ENCODE results near the gene AKAP6. TPM values are rescaled to one million over a fixed set of nuclear protein-coding genes. Genes with fewer than 3 reads are reported as not detected.

AKAP6 gene
- total and polyA plus RNA-seq, 4 donors = 0.42 to 3.2 (median 1.7) TPM

DNA sequence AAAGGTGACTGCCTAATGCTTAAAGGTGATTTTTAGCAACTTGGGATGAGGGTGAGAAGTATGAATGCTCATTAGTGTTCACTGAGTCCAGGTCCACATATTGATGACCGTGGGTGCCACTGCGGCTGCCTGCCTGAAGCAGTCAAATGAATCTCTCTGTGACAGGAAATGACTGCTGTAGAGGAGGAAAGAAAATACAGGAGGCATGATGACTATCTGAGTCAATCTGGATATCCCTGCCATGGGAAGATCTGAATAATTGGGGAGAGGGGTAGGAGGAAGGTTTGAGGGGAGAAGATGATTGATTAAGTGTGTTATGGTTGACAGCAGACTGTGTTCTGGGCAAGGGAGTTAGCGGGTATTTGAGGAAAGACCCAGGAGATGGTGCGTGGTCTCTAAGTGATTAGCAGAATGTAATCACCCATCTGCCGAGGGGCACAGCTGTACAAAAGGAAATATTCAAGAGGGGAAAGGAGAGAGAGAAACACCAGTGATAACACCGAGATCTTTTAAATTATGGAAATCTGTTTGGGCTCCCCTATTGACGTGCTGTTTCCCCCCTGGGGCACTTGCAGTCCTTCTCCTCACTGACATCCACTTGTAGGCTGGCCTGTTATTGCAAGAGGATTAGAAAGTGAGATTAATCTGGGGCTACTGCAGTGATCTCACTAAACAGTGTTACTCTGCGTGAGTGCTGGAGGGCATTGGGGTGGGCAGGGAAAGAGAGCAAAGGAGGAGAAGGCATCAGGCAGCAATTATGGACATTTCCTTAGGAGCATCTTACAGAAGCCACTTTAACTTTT, 97.7 kb downstream of the AKAP6 start:
- no peaks in the 10 kb centered on the region for H3K27me3 ChIP-seq (ENCODE audit: control insufficient read depth in 4 of 4, insufficient read depth in 4 of 4, low read length in 3 of 4)
- no peak for DNase-seq (ENCODE audit: low spot score)
- no peak overlapping the region for H3K4me3 ChIP-seq (ENCODE audit: low read depth in 1 of 3, low read length in 3 of 3)
- TF ChIP-seq, protein P1, sequence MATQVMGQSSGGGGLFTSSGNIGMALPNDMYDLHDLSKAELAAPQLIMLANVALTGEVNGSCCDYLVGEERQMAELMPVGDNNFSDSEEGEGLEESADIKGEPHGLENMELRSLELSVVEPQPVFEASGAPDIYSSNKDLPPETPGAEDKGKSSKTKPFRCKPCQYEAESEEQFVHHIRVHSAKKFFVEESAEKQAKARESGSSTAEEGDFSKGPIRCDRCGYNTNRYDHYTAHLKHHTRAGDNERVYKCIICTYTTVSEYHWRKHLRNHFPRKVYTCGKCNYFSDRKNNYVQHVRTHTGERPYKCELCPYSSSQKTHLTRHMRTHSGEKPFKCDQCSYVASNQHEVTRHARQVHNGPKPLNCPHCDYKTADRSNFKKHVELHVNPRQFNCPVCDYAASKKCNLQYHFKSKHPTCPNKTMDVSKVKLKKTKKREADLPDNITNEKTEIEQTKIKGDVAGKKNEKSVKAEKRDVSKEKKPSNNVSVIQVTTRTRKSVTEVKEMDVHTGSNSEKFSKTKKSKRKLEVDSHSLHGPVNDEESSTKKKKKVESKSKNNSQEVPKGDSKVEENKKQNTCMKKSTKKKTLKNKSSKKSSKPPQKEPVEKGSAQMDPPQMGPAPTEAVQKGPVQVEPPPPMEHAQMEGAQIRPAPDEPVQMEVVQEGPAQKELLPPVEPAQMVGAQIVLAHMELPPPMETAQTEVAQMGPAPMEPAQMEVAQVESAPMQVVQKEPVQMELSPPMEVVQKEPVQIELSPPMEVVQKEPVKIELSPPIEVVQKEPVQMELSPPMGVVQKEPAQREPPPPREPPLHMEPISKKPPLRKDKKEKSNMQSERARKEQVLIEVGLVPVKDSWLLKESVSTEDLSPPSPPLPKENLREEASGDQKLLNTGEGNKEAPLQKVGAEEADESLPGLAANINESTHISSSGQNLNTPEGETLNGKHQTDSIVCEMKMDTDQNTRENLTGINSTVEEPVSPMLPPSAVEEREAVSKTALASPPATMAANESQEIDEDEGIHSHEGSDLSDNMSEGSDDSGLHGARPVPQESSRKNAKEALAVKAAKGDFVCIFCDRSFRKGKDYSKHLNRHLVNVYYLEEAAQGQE (IDR thresholded peaks at IDR 0.05) = no peak
- TF ChIP-seq GABPA (IDR thresholded peaks at IDR 0.05 in 1 of 2, conservative IDR thresholded peaks at IDR 0.05 in 1 of 2) (no peak), NR2F2 (IDR thresholded peaks at IDR 0.05) (no peak), FOXA2 (IDR thresholded peaks at IDR 0.05) (no peak), RXRA (IDR thresholded peaks at IDR 0.05) (no peak), YY1 (IDR thresholded peaks at IDR 0.05) (no peak), HNF4G (IDR thresholded peaks at IDR 0.05) (no peak), HNF4A (conservative IDR thresholded peaks at IDR 0.05) (no peak), SP1 (IDR thresholded peaks at IDR 0.05) (no peak), RAD21 (IDR thresholded peaks at IDR 0.05) (no peak), TAF1 (conservative IDR thresholded peaks at IDR 0.05) (no peak), JUND (IDR thresholded peaks at IDR 0.05) (no peak), EGR1 (IDR thresholded peaks at IDR 0.05; ENCODE audit: low read depth in 2 of 2) (no peak)
- TF ChIP-seq, protein P2, sequence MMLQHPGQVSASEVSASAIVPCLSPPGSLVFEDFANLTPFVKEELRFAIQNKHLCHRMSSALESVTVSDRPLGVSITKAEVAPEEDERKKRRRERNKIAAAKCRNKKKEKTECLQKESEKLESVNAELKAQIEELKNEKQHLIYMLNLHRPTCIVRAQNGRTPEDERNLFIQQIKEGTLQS (IDR thresholded peaks at IDR 0.05) = no peak
- TF ChIP-seq, protein P3, sequence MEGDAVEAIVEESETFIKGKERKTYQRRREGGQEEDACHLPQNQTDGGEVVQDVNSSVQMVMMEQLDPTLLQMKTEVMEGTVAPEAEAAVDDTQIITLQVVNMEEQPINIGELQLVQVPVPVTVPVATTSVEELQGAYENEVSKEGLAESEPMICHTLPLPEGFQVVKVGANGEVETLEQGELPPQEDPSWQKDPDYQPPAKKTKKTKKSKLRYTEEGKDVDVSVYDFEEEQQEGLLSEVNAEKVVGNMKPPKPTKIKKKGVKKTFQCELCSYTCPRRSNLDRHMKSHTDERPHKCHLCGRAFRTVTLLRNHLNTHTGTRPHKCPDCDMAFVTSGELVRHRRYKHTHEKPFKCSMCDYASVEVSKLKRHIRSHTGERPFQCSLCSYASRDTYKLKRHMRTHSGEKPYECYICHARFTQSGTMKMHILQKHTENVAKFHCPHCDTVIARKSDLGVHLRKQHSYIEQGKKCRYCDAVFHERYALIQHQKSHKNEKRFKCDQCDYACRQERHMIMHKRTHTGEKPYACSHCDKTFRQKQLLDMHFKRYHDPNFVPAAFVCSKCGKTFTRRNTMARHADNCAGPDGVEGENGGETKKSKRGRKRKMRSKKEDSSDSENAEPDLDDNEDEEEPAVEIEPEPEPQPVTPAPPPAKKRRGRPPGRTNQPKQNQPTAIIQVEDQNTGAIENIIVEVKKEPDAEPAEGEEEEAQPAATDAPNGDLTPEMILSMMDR (IDR thresholded peaks at IDR 0.05; ENCODE audit: low read depth, low read length, missing input control) = no peak
- TF ChIP-seq, protein P4, sequence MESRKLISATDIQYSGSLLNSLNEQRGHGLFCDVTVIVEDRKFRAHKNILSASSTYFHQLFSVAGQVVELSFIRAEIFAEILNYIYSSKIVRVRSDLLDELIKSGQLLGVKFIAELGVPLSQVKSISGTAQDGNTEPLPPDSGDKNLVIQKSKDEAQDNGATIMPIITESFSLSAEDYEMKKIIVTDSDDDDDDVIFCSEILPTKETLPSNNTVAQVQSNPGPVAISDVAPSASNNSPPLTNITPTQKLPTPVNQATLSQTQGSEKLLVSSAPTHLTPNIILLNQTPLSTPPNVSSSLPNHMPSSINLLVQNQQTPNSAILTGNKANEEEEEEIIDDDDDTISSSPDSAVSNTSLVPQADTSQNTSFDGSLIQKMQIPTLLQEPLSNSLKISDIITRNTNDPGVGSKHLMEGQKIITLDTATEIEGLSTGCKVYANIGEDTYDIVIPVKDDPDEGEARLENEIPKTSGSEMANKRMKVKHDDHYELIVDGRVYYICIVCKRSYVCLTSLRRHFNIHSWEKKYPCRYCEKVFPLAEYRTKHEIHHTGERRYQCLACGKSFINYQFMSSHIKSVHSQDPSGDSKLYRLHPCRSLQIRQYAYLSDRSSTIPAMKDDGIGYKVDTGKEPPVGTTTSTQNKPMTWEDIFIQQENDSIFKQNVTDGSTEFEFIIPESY (IDR thresholded peaks at IDR 0.05) = no peak
- TF ChIP-seq, protein P5, sequence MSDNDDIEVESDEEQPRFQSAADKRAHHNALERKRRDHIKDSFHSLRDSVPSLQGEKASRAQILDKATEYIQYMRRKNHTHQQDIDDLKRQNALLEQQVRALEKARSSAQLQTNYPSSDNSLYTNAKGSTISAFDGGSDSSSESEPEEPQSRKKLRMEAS (IDR thresholded peaks at IDR 0.05) = no peak
- no peaks in the 10 kb centered on the region for H3K36me3 ChIP-seq (ENCODE audit: control insufficient read depth in 4 of 4, insufficient read depth in 3 of 4, low read depth in 1 of 4, low read length in 3 of 4)
- peaks cover 0 to 5% (median 0%) of the 10 kb centered on the region in 4 donors for H3K9me3 ChIP-seq (ENCODE audit: control insufficient read depth in 4 of 4, low read length in 3 of 4)
- no peak overlapping the region for H3K27ac ChIP-seq (ENCODE audit: low read depth in 1 of 2, low read length in 2 of 2)
- 91% methylated on average over 8 of the region's 8 CpGs for WGBS
- no peak overlapping the region for H3K9ac ChIP-seq (ENCODE audit: low read depth in 1 of 2, low read length in 2 of 2)
- H3K4me1 ChIP-seq (ENCODE audit: control insufficient read depth in 4 of 4, insufficient read depth in 4 of 4, low read length in 3 of 4) = no peaks in the 10 kb centered on the region
